Measurements from ENCODE around the gene GLDN.

The GLDN gene

DNA sequence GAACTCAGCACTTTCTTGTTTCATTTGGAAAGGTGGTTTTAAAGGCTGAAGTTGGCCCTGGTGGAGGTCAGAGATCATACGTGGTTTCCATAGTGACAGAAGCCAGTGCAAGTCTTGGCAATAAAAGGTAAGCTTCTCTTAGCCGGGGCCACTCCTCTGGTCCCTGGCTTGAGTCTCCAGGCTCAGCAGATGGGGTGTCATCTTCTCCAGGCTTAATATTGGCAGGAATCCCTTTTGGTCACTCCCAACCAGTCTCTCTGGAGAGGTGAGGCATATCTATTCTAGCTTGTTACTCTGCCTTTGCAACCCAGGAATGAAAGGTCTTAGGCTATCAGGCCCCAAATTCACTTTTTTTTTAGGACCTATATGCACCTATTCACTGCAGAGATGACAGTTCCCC, 7.9 kb upstream of the GLDN start:
- H4K20me1 ChIP-seq = no peaks in the 10 kb centered on the region
- H3K9me3 ChIP-seq (replicated peaks in 1 of 11) = peaks cover 0 to 5% (median 0%) of the 10 kb centered on the region in 11 experiments; a peak in 3 of 22 replicates
- peak overlapping the region in 3 of 11 experiments; percentile 52 to 60 (median 59); a peak in 5 of 22 replicates for H3K27ac ChIP-seq
- H3K27me3 ChIP-seq = no peaks in the 10 kb centered on the region
- H3K4me2 ChIP-seq = peak overlapping the region in 10 of 11 experiments; percentile 10 to 71 (median 36); a peak in 17 of 22 replicates
- H3K4me3 ChIP-seq = no peak overlapping the region
- TF ChIP-seq Cebpa-rat (IDR thresholded peaks at IDR 0.05) = no peak
- H3K9ac ChIP-seq = no peak overlapping the region
- H3K4me1 ChIP-seq = peaks cover 14 to 57% (median 42%) of the 10 kb centered on the region in 10 experiments
- no peaks in the 10 kb centered on the region for H3K36me3 ChIP-seq

DNA sequence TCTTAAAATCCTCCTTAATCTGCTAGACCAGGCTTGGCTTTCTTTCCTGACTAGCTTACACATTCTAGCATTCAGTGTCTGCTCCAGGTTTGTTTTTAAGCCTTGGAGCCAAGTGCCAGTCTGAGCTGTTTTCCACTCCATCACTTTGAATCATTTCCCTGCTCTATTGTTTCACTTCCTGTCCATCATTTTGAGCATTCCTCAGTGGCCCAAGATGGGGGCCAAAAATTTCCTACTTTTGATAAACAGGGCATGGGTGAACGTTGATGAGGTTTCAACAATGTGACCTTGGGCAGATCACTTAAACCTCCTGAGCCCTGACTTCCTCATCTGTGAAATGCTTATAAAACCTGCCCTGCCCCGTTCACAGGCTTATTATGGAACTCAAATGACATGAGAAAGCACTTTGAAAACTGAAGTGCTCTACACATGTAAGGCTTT, 7.4 kb upstream of the GLDN start:
- no peak overlapping the region for H3K4me3 ChIP-seq
- peaks cover 14 to 57% (median 42%) of the 10 kb centered on the region in 10 experiments for H3K4me1 ChIP-seq
- H3K4me2 ChIP-seq = peak overlapping the region; percentile 10 to 71 (median 33); a peak in 18 of 22 replicates
- no peak for TF ChIP-seq Cebpa-rat (IDR thresholded peaks at IDR 0.05)
- peak overlapping the region in 3 of 11 experiments; percentile 52 to 60 (median 59); a peak in 6 of 22 replicates for H3K27ac ChIP-seq
- H4K20me1 ChIP-seq = no peaks in the 10 kb centered on the region
- H3K9me3 ChIP-seq (replicated peaks in 1 of 11) = peaks cover 0 to under 1% (median 0%) of the 10 kb centered on the region in 11 experiments; a peak in 1 of 22 replicates
- H3K36me3 ChIP-seq = no peaks in the 10 kb centered on the region
- H3K9ac ChIP-seq = no peak overlapping the region
- no peaks in the 10 kb centered on the region for H3K27me3 ChIP-seq

DNA sequence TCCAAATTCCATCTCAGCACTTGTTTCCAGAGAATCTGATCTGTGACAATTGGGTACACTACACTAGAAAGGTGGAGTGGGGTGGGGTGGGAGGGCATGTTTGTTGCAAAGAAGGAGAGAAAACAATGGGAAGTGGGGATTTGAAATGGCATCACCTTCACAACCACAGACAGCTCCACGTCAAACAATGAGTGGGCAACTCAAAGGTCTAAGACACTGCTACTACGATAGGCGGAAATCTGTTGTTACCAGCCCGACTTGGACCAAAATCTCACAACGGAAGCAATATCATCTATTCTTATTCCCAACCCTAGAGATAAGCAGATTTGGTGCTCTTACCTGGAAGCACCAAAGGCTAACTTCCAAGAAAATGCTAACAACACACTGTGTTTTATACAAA, 6.4 kb upstream of the GLDN start:
- no peaks in the 10 kb centered on the region for H4K20me1 ChIP-seq

DNA sequence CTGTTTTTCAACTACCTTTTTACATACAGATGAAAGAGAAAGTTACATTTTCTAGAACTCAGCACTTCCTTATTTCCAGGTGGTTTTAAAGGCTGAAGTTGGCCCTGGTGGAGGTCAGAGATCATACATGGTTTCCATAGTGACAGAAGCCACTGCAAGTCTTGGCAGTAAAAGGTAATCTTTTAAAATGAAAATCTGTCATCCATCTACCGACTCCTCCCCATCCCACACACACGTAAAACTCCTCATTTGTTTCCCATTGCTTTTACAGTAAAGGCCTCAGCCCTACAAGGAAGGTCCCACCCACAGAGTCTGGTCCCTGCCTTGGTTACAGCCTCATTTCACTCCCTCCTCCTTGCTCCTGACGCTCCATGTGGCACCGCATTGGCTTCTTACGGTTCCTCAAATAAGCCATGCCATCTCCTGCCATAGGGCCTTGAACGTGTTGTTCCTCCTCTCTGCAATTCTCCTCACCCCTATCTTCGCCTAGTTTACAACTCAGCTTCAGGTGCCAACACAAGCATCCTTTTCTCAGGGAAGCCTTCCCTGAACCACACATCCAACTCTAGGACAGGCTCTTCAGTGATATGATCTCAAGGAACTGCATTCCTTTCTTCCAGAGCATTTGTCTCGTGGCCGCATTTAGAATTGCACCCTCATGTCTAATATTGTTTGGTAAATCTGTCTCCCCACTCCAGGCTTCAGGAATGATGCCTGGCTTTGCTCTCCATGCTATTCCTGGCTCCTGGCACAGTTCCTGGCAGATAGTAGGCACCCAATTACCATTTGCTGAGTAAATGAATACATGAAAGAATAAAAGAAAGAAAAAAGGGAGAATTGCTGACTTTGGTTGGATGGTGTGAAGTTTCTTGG, 5.7 kb upstream of the GLDN start:
- no peak overlapping the region for H3K4me3 ChIP-seq
- H3K9me3 ChIP-seq (replicated peaks in 1 of 11) = peaks cover 0 to 12% (median 2%) of the 10 kb centered on the region in 11 experiments; a peak in 10 of 22 replicates
- TF ChIP-seq Cebpa-rat (IDR thresholded peaks at IDR 0.05) = no peak
- H3K4me2 ChIP-seq = peak overlapping the region in 4 of 11 experiments; percentile 1 to 22 (median 7); a peak in 5 of 22 replicates
- no peaks in the 10 kb centered on the region for H4K20me1 ChIP-seq
- no peaks in the 10 kb centered on the region for H3K27me3 ChIP-seq
- H3K27ac ChIP-seq = no peak overlapping the region
- no peak overlapping the region for H3K9ac ChIP-seq
- peaks cover 14 to 49% (median 38%) of the 10 kb centered on the region in 10 experiments for H3K4me1 ChIP-seq
- H3K36me3 ChIP-seq = no peaks in the 10 kb centered on the region

More for the DNA sequence above, 6.4 kb upstream of the GLDN start:
- Histone ChIP-seq H3K9me3 (replicated peaks in 1 of 11) (peaks cover 0 to 5% (median 0%) of the 10 kb centered on the region in 11 experiments; a peak in 2 of 22 replicates), H3K27me3 (no peaks in the 10 kb centered on the region), H3K4me3 (no peak overlapping the region), H3K4me1 (peaks cover 14 to 56% (median 41%) of the 10 kb centered on the region in 10 experiments), H3K4me2 (peak overlapping the region in 4 of 11 experiments; percentile 1 to 71 (median 16); a peak in 6 of 22 replicates), H3K36me3 (no peaks in the 10 kb centered on the region), H3K27ac (no peak overlapping the region), H3K9ac (no peak overlapping the region)
- no peak for TF ChIP-seq Cebpa-rat (IDR thresholded peaks at IDR 0.05)

DNA sequence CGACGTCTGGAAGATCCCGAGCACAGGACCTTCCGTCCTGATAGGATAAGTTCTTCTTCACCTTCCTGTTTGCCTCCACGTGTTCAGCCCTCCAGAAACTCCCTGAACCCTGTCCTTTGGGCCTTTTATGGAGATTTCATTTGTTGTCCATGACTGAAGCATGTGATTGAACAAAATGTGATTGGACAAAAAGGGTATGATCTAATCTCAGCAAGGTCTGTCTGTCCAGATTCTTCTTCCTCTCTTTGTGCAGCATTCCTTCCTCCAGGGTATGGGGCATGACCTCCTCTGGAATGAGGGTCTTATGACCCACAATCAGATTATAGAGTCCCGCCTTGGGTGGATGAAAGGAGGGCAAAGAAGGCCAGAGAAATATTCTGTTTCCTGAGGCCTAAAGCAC, 3.0 kb upstream of the GLDN start, which contains the start of gene CYP19A1:
Gene CYP19A1, minus strand, starts transcription at position 101 of the 400 bp plus-strand sequence. CDS start 95,684 bp downstream, outside the sequence.
- Histone ChIP-seq H3K27me3 (no peaks in the 10 kb centered on the region), H3K4me3 (no peak within 1 kb of the TSS), H3K4me1 (peaks cover 8 to 23% (median 14%) of the 10 kb centered on the region in 10 experiments; a peak in 19 of 20 replicates), H3K4me2 (no peak within 1 kb of the TSS), H4K20me1 (no peaks in the 10 kb centered on the region), H3K9me3 (replicated peaks in 1 of 11) (peaks cover 9 to 25% (median 15%) of the 10 kb centered on the region in 11 experiments; a peak in 21 of 22 replicates), H3K9ac (no peak within 1 kb of the TSS), H3K27ac (no peak within 1 kb of the TSS), H3K36me3 (no peaks in the 10 kb centered on the region)
- no peak for TF ChIP-seq Cebpa-rat (IDR thresholded peaks at IDR 0.05)

DNA sequence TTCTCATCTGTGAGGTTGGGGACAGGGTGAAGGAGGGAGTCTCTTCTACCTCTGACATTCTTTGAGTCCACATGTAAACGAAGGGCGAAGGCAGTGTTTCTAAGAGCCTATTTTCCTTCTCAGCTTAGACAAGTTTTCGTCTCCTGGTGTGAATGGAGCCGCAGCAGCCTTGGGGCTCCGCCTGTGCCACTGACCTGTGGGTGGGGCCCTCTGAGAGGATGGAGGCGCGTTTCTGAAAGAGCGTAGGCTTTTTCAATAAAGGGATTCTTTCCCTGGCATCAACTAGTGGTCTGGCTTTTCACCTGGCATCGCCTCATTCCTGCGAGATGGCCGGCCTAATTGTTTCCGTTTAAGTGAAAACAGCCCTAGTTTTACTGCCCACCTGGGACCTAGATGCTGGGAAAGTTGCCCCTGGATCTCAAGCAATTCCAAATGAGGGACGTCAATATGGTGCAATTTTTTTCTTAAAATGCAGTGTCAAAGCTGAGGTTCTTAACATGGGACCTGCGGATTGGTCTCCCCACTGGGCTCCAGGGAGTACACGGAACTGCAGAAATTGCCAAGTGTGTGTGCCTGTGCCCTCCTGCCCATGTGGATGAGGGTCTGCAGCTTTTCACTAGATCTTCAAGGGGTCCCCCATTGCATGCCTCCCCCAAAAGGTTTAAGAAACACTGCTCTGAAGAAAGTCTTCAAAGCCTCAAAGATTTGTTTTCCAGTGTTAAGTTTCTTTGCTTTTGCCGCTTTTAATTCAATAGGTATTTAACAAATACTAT, 958 bp downstream of the GLDN start:
- Histone ChIP-seq H4K20me1 (no peaks in the 10 kb centered on the region), H3K4me1 (peaks cover 0 to 9% (median 0%) of the 10 kb centered on the region in 10 experiments; a peak in 2 of 20 replicates), H3K27ac (no peak overlapping the region), H3K27me3 (no peaks in the 10 kb centered on the region), H3K4me2 (no peak overlapping the region), H3K4me3 (no peak overlapping the region), H3K36me3 (no peaks in the 10 kb centered on the region), H3K9ac (no peak overlapping the region), H3K9me3 (replicated peaks in 1 of 11) (peaks cover 9 to 25% (median 15%) of the 10 kb centered on the region in 11 experiments; a peak in 21 of 22 replicates)
- TF ChIP-seq Cebpa-rat (IDR thresholded peaks at IDR 0.05) = no peak

DNA sequence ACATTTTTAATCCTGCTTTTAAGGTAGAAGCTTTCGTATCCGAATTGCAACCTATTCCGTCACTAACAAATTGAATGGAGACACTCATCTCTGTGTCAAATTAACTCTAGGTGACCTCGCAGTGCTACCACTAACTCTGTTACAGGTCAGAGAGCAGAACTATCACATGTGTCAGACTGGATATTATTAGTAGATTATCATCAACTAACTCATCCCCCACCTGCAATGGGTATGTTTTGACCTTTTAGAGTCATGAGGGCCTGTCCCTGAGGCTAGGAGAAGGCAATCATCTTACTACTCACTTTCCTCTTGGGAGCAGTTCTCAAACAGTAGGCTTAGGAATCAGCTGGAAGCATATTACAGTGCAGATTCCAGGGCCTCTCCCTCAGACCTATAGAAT, 2.0 kb downstream of the GLDN start:
- Histone ChIP-seq H3K4me1 (peaks cover 0 to 16% (median 6%) of the 10 kb centered on the region in 10 experiments; a peak in 17 of 20 replicates), H4K20me1 (no peaks in the 10 kb centered on the region), H3K36me3 (no peaks in the 10 kb centered on the region), H3K4me3 (no peak overlapping the region), H3K4me2 (peak overlapping the region in 3 of 11 experiments; percentile 4 to 20 (median 10); a peak in 1 of 22 replicates), H3K27ac (no peak overlapping the region), H3K9ac (no peak overlapping the region), H3K27me3 (no peaks in the 10 kb centered on the region), H3K9me3 (replicated peaks in 1 of 11) (peaks cover 9 to 25% (median 15%) of the 10 kb centered on the region in 11 experiments; a peak in 21 of 22 replicates)
- no peak for TF ChIP-seq Cebpa-rat (IDR thresholded peaks at IDR 0.05)

DNA sequence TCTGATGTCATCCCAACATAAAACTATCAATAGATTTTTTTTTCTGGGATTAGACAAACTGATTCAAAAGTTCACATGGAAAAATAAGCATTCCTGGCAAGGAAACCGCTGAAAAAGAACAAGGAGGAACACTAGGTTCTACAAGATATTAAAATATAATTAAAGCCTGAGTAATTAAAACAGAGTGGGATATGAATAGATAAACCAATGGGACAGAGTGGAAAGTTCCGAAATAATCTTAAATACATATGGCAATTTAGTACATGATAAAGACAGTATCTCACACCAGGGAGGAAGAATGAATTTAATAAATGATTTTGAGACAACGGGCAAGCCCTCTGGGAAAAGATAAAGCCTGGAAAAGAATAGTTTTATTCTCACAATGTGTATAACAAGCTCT, 4.7 kb downstream of the GLDN start:
- TF ChIP-seq Cebpa-rat (IDR thresholded peaks at IDR 0.05) = no peak
- Histone ChIP-seq H3K36me3 (no peaks in the 10 kb centered on the region), H4K20me1 (no peaks in the 10 kb centered on the region)

More for the DNA sequence above, 4.7 kb downstream of the GLDN start:
- Histone ChIP-seq H3K9ac (no peak overlapping the region), H3K4me2 (no peak overlapping the region), H3K27ac (no peak overlapping the region), H3K27me3 (no peaks in the 10 kb centered on the region), H3K4me1 (peaks cover 7 to 34% (median 19%) of the 10 kb centered on the region in 10 experiments), H3K9me3 (replicated peaks in 1 of 11) (peaks cover 8 to 12% (median 10%) of the 10 kb centered on the region in 11 experiments; a peak in 21 of 22 replicates), H3K4me3 (no peak overlapping the region)
